GM12892 (cell line): Measurements from ENCODE around the gene GNA12.

Experiments used
- POLR2AphosphoS5 ChIP-seq: IDR thresholded peaks from 2 replicates; pipeline ENCODE4 v1.6.1; 2011; ENCODE audit warnings: low read depth, low read length, control low read depth
- TAF1 ChIP-seq: IDR thresholded peaks from 2 replicates; pipeline ENCODE4 v1.6.1; 2011; ENCODE audit warnings: low read depth, mild to moderate bottlenecking, control low read depth, low read length, borderline replicate concordance

DNA sequence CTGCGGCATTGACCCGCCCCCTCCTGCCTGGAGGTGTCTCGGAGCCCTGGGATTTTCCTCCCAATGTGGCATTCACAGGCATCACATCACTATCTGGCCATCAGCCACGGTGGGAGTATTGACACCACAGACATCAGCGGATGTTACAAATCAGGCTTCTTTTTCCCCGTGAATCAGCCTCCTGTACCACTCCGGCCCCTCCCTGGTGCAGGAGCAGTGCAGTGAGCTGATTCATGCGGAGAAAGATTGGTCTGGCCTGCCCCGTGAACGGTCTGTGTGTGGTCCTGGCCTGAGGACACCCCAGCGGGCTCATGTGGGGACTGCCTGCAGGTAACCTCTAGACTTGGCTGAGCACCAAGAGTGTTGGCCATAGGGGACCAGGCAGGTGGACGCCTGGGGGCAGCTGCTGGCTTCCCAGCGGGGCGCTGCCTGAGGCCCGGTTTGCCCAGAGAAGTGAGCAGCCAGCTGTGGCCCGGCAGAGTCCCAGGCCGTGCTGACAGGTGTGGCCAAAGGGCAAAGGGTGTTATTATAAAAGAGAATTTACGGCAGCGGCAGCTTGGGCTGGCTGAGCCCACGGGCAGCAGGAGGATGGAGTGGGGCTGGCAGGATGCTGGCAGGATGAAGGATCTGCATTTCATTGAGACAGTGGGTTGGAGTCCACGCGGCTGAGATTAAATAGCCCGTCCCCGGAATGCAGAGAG lies 32.1 kb upstream of the GNA12 start:
- TF ChIP-seq TAF1 (no peak), POLR2AphosphoS5 (no peak)
